HepG2 (cell line): ENCODE measurements around the gene TOR4A. TPM values are rescaled to one million over a fixed set of nuclear protein-coding genes. Genes with fewer than 3 reads are reported as not detected.

ENCODE experiments used
- AGO2 ChIP-seq: fragments of 200-400 bp; formaldehyde crosslinking; optimal IDR thresholded peaks from 2 replicates; pipeline ENCODE3; 2017; ENCODE audit warnings: mild to moderate bottlenecking, low read depth, low read length, moderate library complexity
- ATAD3A ChIP-seq: sonication (generic); formaldehyde crosslinking; IDR thresholded peaks from 2 replicates; pipeline ENCODE4 v1.4.0; 2020; ENCODE audit warnings: missing genetic modification reagents
- E2F5 ChIP-seq: sonication (generic); formaldehyde crosslinking; conservative IDR thresholded peaks from 2 replicates; pipeline ENCODE4 v1.4.0; 2020; ENCODE audit warnings: missing genetic modification reagents
- NFE2 ChIP-seq: sonication (generic); formaldehyde crosslinking; IDR thresholded peaks from 2 replicates; pipeline ENCODE4 v1.4.0; 2020; ENCODE audit warnings: missing genetic modification reagents
- THRA ChIP-seq: sonication (generic); formaldehyde crosslinking; IDR thresholded peaks from 2 replicates; pipeline ENCODE4 v1.4.0; 2020; ENCODE audit warnings: missing genetic modification reagents, borderline replicate concordance
- TP53 ChIP-seq: sonication (generic); formaldehyde crosslinking; conservative IDR thresholded peaks from 2 replicates; pipeline ENCODE4 v1.4.0; 2020; ENCODE audit warnings: missing genetic modification reagents
- U2AF1 ChIP-seq: fragments of 200-400 bp; formaldehyde crosslinking; optimal IDR thresholded peaks from 2 replicates; pipeline ENCODE3; 2017; ENCODE audit warnings: mild to moderate bottlenecking, low read depth, low read length
- ZEB1 ChIP-seq: IDR thresholded peaks from 2 replicates; pipeline ENCODE4 v1.6.1; 2012; ENCODE audit warnings: mild to moderate bottlenecking, low read depth, inconsistent platforms; ENCODE audit not compliant: insufficient replicate concordance
- ZNF296 ChIP-seq: sonication (generic); formaldehyde crosslinking; conservative IDR thresholded peaks from 2 replicates; pipeline ENCODE4 v1.5.0; 2020; ENCODE audit warnings: mild to moderate bottlenecking, missing genetic modification reagents
- ZNF382 ChIP-seq: sonication (generic); formaldehyde crosslinking; IDR thresholded peaks from 2 replicates; pipeline ENCODE4 v1.5.0; 2020; ENCODE audit warnings: missing genetic modification reagents, mild to moderate bottlenecking, borderline replicate concordance
- ZNF713 ChIP-seq: sonication (generic); formaldehyde crosslinking; IDR thresholded peaks from 2 replicates; pipeline ENCODE4 v1.4.0; 2020; ENCODE audit warnings: mild to moderate bottlenecking, missing genetic modification reagents
- ZNF772 ChIP-seq: sonication (generic); formaldehyde crosslinking; IDR thresholded peaks from 2 replicates; pipeline ENCODE4 v1.5.0; 2020; ENCODE audit warnings: mild to moderate bottlenecking, missing genetic modification reagents
- polyA plus RNA-seq, 8 experiments: library from polyadenylated mRNA; depleted of rRNA in 3 of 8; stranded (reverse) in 7 of 8; unstranded in 1 of 8; fragments of >200 nt; fragmentation: Illumina TruSeq in 4 of 8; extraction: Trizol in 4 of 8; gene quantifications; 2 replicates each; pipeline versions ENCODE4 v1.2.1 to v1.2.3, GENCODE V29; 2011 to 2016; ENCODE audit warnings: low read depth in 4 of 8, missing spikeins in 1 of 8, mixed read lengths in 1 of 8; ENCODE audit not compliant: insufficient read depth in 1 of 8
- total RNA-seq, 5 experiments: library from RNA; depleted of rRNA; stranded (reverse); fragments of >200 nt; fragmentation: Illumina TruSeq; extraction: Trizol; gene quantifications; 2 replicates each; pipeline ENCODE4 v1.2.3, GENCODE V29; 2016; ENCODE audit warnings: low read depth in 1 of 5
- TF ChIP-seq, protein P1 (sequence below): sonication (generic); formaldehyde crosslinking; IDR thresholded peaks from 2 replicates; pipeline ENCODE4 v1.4.0; 2020; ENCODE audit warnings: missing genetic modification reagents, borderline replicate concordance
- TF ChIP-seq, protein P2 (sequence below), 2 experiments: IDR thresholded peaks; 2 replicates each; pipeline ENCODE4 v1.6.1; 2011 to 2012; ENCODE audit warnings: low read length in 2 of 2, borderline replicate concordance in 1 of 2, low read depth in 1 of 2, mild to moderate bottlenecking in 1 of 2, moderate library complexity in 1 of 2
- TF ChIP-seq, protein P3 (sequence below): sonication (generic); formaldehyde crosslinking; IDR thresholded peaks from 2 replicates; pipeline ENCODE4 v1.5.0; 2020; ENCODE audit warnings: missing genetic modification reagents
- TF ChIP-seq, protein P4 (sequence below): sonication (generic); formaldehyde crosslinking; IDR thresholded peaks from 2 replicates; pipeline ENCODE4 v1.8.1; 2023; ENCODE audit warnings: mild to moderate bottlenecking, missing genetic modification reagents, borderline replicate concordance

The TOR4A gene
- total and polyA plus RNA-seq, 2 of the 13 experiments (the other 11 are each of a cell fraction or from before 2014, with no cell fraction given): 11.1 to 14.2 TPM

DNA sequence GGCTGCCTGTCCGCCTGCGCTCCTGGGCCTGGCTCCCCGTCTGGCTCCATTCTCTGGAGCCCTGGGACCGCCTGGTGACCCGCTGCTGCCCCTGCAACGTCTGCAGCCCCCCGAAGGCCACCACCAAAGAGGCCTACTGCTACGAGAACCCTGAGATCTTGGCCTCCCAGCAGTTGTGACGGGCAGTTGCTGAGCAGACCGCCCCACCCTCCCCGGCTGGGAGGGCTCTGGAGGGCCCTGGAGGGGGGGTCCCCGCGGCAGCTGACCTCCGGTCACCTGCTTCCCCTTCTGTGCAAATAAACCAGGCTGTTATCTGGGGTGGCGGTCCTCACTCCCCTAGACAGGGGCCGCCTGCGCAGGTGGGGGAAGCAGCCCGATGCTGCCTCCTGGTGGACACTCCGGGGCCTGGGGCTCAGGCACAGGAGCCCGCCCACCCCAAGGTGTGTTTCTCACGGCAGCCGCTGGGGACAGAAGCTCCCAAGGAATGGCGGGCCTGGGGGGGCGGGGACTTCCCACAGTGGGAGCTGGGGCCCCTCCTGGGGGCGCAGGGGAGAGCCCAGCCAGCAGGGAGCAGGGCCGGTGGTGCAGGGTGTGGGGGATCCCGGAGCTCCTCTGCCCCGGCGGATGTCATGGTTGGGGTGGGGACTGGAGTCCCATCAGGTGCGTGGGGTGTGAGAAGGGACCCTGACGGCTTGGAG, 41.1 kb upstream of the TOR4A start (continued):
- TF ChIP-seq, protein P1, sequence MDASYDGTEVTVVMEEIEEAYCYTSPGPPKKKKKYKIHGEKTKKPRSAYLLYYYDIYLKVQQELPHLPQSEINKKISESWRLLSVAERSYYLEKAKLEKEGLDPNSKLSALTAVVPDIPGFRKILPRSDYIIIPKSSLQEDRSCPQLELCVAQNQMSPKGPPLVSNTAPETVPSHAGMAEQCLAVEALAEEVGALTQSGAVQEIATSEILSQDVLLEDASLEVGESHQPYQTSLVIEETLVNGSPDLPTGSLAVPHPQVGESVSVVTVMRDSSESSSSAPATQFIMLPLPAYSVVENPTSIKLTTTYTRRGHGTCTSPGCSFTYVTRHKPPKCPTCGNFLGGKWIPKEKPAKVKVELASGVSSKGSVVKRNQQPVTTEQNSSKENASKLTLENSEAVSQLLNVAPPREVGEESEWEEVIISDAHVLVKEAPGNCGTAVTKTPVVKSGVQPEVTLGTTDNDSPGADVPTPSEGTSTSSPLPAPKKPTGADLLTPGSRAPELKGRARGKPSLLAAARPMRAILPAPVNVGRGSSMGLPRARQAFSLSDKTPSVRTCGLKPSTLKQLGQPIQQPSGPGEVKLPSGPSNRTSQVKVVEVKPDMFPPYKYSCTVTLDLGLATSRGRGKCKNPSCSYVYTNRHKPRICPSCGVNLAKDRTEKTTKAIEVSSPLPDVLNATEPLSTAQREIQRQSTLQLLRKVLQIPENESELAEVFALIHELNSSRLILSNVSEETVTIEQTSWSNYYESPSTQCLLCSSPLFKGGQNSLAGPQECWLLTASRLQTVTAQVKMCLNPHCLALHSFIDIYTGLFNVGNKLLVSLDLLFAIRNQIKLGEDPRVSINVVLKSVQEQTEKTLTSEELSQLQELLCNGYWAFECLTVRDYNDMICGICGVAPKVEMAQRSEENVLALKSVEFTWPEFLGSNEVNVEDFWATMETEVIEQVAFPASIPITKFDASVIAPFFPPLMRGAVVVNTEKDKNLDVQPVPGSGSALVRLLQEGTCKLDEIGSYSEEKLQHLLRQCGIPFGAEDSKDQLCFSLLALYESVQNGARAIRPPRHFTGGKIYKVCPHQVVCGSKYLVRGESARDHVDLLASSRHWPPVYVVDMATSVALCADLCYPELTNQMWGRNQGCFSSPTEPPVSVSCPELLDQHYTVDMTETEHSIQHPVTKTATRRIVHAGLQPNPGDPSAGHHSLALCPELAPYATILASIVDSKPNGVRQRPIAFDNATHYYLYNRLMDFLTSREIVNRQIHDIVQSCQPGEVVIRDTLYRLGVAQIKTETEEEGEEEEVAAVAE (CRISPR knock-in tag): no peak; the same call in 1 of the 2 replicates
- TF ChIP-seq, protein P2, sequence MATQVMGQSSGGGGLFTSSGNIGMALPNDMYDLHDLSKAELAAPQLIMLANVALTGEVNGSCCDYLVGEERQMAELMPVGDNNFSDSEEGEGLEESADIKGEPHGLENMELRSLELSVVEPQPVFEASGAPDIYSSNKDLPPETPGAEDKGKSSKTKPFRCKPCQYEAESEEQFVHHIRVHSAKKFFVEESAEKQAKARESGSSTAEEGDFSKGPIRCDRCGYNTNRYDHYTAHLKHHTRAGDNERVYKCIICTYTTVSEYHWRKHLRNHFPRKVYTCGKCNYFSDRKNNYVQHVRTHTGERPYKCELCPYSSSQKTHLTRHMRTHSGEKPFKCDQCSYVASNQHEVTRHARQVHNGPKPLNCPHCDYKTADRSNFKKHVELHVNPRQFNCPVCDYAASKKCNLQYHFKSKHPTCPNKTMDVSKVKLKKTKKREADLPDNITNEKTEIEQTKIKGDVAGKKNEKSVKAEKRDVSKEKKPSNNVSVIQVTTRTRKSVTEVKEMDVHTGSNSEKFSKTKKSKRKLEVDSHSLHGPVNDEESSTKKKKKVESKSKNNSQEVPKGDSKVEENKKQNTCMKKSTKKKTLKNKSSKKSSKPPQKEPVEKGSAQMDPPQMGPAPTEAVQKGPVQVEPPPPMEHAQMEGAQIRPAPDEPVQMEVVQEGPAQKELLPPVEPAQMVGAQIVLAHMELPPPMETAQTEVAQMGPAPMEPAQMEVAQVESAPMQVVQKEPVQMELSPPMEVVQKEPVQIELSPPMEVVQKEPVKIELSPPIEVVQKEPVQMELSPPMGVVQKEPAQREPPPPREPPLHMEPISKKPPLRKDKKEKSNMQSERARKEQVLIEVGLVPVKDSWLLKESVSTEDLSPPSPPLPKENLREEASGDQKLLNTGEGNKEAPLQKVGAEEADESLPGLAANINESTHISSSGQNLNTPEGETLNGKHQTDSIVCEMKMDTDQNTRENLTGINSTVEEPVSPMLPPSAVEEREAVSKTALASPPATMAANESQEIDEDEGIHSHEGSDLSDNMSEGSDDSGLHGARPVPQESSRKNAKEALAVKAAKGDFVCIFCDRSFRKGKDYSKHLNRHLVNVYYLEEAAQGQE (IDR thresholded peaks at IDR 0.05; ENCODE audit: borderline replicate concordance in 1 of 2, low read depth in 1 of 2, low read length in 2 of 2): peak in 1 of 2 experiments; percentile 40; a peak in 1 of 4 replicates
- TF ChIP-seq, protein P3, sequence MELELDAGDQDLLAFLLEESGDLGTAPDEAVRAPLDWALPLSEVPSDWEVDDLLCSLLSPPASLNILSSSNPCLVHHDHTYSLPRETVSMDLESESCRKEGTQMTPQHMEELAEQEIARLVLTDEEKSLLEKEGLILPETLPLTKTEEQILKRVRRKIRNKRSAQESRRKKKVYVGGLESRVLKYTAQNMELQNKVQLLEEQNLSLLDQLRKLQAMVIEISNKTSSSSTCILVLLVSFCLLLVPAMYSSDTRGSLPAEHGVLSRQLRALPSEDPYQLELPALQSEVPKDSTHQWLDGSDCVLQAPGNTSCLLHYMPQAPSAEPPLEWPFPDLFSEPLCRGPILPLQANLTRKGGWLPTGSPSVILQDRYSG (CRISPR knock-in tag): peak; percentile 29; the same call in 1 of the 2 replicates
- TF ChIP-seq ZNF713 (no peak), AGO2 (peak; percentile 29), ZNF772 (no peak), ZNF382 (CRISPR knock-in tag) (no peak), U2AF1 (no peak), E2F5 (CRISPR knock-in tag) (no peak), TP53 (0 out of 2 replicates have a peak, but pooled peaks have one; percentile 45), THRA (peak; percentile 69; the same call in 1 of the 2 replicates), ATAD3A (CRISPR knock-in tag) (no peak), NFE2 (no peak), ZEB1 (no peak), ZNF296 (CRISPR knock-in tag) (no peak)
- TF ChIP-seq, protein P4, sequence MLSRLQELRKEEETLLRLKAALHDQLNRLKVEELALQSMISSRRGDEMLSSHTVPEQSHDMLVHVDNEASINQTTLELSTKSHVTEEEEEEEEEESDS (CRISPR knock-in tag): no peak
